DMS53 treated with DMSO at 0.1 percent for 48 hours (cell line): ENCODE measurements around the gene CCDC154.
A peak's percentile ranks its signal among the peaks of the same experiment; 100 is the strongest.

Experiments used
- DNase-seq: peaks from one replicate; lab custom pipeline; 2025; ENCODE audit not compliant: unreplicated experiment; lab: John Stamatoyannopoulos, UW

CCDC154 gene

DNA sequence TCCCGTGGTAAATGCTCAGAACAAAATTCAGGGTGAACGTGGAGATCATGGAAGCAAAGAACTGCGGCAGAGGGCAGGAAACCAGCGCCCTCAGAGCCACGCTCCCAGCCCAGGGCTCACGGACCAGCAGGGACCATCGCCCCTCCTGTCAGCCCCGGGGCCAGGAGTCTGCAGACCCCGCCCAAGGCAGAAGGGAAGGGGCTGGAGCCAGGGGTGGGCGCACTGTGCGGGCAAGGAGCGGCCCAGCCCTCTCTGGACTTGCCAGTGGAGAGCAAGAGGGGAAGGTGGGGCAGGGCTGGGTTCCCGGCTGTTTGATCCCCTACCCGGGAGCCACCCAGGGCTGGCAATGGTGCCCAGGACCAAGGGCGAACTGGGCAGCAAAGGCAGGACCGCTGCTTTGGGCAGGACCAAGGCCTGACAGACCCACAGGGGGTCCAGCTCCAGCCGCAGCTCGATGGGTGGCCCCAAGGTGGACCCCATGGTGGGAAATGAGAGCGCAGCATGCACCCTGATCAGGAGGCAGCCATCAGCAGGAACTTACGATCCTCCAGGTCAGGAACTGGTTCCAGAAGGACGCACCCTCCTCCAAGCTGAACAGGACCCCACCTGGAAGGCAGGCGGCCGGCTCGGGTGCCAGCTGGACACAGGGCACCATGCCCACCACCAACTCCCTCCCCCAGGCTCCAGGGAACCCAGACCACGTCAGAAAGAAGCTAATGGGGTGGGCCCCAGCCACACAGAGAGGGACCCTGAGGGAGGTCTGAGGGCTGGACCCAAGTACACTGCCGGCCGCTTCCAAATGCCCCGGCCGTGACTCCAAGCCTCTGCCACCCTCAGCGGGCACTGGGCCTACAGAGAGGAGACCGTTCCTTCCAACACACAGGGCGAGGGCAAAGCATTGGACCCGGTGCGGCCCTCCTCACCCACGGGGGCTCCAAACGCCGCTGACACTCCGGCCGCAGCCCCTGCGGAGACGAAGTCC, 11.1 kb upstream of the CCDC154 start:
- DNase-seq = no peak

DNA sequence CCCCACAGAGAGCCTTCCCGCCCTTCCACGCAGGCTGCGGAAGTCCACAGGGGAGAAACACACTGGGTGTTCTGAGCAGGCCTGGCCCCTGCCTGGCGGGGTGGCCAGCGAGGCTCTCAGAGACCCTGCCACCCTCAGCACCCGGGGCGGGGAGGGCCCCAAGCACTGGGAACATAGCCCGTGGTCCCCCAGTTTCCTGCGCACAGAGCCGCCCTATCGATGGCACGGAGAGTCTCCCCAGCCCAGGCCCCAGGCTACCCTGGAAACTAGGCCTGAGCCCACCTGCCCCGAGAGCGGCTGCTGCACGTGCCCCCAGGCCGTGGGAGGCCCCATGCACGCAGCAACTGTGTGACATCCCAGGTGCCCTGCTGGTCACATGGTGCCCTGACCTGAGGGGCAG, 10.2 kb upstream of the CCDC154 start:
- DNase-seq = no peak

DNA sequence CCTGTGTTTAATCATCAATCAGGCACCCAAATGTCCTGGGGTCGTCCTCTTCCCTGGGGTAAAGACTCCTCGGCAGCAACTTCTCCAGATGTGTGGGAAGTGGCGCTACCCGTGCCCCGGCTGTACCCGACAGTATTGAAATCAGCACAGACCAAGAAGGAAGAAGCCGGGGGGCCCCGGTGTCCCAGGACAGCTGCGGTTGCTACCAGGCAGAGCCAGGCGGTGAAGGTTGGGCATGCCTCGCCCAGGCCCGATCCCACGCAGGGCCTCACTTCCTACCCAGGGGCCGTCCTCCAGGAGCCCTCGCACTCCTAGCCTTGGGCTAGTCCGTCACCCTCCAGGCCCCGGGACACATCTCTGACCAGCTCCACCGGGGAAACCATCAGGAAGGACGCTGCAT, 9.0 kb upstream of the CCDC154 start:
- no peak for DNase-seq

DNA sequence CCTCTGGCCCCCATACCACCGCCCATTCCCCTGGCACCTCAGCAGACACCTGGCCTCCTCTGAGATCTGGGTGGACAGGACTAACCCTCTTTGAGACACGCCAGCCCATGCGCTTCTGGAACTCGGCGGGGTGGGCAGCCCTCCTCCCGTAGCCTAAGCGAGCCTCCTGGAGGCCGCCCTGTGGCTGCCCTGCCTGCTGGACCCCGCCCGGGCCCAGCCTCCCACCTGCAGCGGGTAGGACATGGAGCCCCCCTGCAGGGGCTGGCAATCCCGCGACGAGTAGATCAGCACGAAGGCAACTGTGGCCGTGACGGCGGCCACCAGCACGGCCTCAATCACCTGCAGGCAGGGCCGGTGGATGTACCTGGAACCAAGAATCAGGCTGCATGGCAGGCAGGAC, 8.2 kb upstream of the CCDC154 start:
- no peak for DNase-seq

DNA sequence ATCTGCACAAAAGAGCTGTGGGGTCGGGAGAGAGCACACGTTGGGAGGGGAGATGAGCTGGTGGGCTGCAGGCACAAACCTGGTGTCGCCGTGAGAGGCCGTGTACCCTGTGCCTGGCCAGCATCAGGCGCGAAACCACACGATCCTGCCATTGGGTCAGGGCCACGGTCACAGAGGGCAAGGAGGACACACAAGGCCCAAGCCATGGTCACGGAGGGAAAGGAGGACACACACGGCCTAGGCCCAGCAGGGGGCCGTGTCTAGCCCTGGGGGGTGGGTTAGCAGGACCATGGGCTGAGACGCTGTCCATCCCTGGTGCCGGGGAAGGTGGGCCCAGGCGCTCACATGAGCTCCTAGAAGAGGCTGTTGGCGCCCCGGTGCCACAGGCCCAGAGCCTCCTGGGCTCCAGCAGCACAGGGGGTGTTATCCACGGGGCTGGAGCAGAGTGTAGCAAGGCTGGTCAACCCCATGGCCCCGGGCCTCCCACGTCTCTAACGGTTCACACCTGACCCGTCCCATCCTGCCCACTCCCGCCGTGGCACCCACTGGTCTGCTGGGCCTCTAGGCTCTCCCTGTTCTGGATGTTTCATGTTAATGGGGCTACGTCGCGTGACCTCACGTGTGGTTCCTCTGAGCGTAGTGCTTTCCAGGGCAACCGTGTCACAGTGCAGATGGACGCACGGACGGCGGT, 7.5 kb upstream of the CCDC154 start:
- DNase-seq = no peak

DNA sequence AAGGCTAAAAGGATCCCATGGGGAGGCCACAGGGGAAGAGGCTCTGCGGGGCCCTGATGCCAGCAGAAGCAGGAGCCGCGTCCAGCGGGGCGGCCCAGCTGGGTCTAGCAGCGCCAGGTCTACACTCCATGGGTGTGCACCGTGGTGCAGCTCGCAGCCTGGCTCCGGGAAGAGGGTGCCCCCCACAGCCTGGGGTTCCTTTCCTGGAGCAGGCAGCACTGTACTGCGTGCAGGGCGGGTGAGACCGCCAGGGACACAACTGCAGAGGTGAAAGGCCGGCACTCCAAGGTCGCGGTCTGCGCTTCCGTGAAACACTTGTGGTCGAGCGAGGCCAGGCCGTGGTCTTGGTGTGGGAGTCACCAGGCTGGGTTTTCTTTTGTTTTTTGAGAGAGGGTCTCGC, 6.5 kb upstream of the CCDC154 start:
- no peak for DNase-seq

DNA sequence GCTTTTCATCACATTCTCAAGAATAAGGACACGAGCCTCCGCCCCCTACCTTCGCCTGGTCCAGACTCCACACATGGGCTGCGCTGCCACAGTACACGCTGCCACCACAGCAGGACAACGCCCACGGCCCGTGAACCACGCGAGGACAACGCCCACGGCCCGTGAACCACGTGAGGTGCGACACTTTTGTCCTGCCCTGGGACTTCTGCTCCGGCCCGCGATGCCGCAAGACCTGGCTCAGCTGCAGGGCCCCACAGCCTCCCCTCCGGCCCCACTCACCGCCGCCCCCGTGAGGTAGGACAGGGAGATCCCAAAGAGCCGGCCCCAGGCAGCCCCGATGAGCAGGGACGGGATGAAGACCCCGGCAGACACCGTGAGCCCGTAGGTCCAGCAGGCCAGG, 5.9 kb upstream of the CCDC154 start:
- DNase-seq = no peak

DNA sequence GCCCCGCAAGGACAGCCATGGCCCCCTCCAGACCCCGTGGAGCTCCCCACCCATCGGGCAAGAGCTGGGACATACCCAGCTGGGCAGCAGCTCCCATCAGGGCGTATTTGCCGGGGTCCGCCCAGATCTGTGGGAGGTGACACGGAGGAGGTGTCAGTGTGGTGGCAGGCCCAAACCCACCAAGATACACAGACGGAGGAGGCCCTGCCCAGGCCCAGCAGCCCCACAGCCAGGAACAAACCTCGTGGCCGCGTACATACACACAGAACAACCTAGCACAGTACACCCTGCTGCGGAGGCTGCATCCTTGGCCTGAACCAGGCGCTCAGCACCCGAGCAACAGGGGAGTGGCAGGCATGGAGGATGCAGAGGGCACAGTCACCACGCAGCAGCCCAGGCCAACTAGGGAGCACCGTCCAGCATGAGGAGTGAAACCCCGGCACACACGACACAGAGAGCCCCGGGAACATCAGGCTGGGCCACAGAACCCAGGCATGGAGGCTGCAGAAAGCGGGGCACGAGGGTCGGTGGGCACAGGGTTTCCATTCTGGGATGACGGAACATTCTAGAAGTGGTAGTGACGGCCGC, 4.9 kb upstream of the CCDC154 start:
- no peak for DNase-seq

DNA sequence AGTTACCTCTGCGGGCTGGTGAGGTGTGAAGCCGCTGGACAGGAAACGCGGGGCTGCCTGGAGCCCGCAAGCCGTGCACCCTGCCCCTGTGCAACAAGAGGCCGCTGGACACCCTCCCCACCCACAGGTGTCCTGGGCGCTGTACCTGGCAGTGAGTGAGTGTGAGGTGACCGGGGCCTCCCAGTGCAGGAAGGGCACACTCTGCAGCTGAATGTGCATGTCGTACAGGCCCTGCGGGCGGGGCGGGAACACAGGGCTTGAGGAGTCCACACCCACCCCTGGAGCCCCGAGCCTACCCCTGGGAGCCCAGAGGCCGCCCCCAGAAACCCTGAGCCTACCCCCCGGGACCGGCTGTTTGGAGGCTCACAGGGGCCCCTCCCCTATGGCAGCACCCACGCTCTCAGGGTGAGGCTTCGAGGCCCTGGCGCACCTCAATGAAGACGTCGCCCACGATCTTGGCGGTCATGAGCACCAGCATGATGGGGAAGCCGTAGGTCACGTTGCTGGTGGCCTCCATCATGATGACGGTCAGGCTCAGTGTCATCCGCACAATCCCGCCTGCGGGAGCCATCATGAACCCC, 4.3 kb upstream of the CCDC154 start:
- no peak for DNase-seq

DNA sequence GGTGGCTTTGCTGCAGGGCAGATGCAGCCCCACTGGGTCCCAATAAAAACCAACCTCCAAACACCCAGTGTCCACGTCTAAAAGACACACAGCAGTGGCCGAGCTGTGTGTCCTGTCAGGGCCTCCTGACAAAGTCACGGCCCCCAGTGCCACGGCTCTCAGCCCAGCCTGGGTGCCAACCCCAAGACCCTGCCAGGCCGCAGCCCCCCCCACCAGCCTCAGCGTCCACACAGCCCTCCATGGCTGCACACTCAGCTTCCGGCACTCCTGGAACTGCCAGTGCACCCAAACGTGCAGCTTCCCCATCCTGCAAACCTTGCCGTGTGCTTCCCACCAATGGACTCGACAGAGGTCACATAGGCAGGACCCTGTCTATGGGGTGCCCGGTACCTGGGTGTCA, 3.6 kb upstream of the CCDC154 start:
- no peak for DNase-seq

DNA sequence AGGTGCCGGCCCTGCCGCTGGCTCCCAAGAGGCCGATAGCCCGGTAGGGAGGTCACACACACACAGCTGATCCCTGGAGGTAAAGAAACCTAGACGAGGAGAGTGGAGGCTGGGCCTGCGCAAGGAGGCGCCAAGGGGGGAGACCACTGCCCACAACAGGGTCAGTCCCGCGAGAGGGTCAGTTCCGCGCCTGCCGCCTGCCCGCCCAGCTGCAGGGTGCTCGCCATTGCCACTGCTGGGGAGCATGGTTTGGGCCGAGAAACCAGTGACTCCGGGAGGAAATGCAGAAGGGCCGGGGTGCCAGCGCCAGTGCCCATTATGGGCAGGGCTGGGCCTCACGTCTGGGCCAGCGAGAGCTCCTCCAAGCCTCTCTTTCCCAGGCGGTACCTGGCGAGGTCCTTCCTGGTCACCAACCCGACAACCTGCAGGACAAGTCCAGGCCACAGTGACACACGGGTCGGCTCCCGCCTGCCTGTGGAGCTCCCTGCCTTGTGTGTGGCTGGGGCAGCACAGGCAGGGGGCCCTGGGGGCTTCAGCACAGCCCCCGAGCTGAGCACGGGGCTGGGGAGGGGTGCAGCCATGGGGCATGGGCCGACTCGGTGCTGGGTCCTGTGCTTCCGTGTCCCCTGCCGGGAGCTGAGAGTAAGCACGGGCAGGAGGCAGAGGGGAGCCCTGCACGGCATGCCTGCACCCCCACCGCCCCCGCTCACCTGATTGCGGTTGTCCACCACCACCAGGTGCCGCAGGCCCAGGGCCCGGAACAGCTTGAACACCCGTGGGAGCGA, 2.1 kb upstream of the CCDC154 start:
- DNase-seq = no peak

DNA sequence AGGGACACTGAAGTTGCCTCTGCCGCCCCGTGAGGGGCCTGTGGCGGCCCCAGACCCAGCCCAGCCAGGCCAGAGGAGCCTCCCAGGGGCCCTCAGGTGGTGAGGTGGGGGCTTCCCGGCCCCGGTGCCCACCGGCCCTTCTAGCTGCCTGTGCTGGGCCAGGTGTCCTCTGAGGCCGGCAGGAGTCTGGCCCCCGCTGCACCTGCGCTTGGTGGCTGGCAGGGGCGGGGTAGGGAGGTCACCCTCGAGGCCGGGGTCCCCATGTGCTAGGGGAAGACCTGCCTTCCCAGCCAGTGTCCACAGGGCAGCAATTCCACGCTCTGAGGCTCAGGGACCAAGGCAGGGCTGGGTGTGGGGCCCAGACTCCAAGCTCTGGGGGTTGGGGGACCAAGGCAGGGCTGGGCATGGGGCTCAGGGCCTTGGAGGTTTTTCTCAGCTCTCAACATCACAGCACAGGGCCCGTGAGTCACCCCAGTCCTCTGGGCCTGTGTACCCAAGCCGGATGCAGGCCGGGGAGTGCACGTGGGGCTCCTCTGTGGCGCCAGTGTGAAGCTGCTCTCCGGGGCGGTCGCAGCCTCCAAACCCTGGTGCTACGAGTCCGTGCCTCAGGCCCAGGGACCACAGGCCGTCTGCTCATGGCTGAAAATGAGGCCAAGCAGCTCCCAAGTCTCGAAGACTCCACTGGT, 1.3 kb upstream of the CCDC154 start:
- DNase-seq = no peak

DNA sequence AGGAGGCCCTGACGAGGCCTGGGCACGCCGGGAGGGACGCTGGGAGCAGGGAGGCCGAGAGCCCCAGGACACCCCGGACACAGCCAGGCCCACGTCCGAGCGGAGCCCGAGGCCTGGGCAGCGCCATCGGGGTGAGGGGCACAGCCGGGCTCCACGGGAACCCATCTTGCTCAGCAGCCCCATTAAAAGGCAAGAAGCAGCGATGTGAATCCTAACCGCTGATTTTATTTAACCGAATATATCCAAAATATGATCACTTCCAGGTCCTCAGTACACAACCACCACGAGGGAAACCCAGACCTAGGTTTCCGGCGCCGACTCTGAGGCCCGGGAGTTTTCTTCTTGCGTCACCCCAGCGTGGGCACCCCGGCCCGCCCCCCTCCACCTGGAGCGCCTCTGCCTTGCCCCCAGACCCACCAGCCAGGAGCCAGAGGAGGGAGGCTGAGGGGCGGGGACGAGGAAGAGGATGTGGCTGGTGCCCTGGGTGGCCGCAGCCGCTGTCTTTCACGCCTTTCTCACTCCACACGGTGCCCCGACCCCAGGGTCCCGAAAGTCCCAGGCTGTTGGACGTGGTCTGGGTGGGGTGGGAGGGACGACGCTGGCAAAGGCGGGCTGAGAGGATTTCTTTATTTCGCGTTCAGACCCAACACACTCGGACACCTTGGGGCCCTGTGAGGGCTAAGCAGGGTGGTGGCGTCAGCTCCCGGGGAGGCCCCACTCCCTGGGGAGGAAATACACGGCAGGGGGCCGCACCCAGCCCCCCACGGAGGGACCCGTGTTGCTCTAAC, 568 bp upstream of the CCDC154 start:
- DNase-seq = no peak

DNA sequence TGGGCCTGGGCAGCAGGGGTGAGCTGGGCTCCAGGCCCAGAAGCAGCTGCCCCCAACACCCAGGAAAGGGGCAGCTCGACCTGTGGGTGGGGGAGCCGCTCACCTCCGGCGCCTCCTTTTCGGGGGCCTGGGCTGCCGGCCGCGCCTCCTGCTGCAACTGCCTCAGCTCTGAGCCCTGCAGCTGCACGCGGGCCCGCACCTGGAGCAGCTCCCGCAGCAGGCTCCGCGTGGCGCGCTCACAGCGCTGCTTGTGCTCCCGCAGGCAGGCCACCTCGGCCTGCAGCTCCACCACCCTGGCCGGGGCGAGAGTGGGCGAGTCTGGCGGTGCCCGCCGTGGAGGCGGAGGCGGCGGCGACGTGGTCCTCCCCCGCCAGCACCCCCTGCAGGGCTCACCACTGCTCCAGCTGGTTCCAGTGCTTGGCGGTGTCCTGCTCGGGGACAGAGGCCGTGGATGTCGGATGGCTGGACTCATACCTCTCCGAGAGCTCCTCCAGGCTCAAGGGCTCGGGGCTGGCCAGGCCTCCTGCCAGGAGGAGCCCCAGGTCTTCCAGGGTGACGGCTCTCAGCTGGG, 868 bp downstream of the CCDC154 start:
- DNase-seq = no peak

DNA sequence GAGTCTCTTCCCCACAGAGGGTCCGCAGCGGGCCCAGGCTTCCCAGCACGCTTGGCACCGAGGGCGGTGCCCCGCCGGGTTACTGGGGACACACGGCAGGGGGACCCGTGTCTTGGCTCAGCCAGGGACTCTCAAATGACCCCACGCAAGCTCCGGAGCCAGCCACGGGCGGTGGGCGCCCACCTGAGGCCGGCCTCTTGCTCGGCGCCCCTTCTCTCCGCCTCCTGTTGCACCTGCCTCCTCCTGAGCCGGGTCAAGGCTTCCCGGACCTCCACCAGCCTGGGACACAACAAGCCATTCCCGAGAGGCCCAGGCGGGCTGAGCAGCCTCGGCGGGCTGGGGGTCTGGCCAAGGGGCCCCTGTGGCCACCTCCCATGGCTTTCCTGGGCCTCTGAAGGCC, 1.7 kb downstream of the CCDC154 start:
- no peak for DNase-seq

DNA sequence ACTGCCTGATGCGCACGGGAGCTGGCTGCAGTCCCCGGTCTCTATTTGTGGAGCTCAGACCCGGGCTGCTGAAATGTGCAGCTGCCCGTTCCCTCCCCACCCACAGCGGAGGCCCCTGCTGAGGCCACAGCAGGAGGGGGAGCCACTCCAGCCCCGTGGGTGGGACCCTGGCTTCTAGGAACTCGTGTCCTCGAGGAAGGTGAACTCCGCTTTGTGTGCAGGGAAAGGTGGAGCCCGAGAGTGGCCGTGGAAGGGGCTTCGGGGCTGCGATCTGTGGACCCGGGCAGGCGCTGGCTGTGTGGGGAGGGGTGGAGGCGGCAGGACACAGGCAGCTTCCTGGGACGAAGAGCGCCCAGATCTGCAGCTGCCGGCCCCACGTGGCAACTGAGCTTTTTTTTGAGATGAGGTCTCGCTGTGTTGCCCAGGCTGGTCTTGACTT, 2.9 kb downstream of the CCDC154 start:
- no peak for DNase-seq

DNA sequence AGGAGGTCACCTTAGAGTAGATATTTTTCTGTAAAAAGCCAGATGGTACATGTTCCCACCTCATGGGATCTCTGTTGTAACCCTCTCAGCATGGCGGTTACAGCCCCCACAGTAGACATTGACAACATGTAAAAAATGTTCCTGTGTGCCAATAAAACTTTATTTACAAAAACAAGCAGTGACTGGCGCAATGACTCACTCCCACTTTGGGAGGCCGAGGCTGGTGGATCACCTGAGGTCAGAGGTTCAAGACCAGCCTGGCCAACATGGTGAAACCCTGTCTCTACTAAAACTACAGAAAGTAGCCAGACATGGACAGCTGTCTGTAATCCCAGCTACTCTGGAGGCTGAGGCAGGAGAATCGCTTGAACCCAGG, 4.7 kb downstream of the CCDC154 start:
- DNase-seq = peak; percentile 61

DNA sequence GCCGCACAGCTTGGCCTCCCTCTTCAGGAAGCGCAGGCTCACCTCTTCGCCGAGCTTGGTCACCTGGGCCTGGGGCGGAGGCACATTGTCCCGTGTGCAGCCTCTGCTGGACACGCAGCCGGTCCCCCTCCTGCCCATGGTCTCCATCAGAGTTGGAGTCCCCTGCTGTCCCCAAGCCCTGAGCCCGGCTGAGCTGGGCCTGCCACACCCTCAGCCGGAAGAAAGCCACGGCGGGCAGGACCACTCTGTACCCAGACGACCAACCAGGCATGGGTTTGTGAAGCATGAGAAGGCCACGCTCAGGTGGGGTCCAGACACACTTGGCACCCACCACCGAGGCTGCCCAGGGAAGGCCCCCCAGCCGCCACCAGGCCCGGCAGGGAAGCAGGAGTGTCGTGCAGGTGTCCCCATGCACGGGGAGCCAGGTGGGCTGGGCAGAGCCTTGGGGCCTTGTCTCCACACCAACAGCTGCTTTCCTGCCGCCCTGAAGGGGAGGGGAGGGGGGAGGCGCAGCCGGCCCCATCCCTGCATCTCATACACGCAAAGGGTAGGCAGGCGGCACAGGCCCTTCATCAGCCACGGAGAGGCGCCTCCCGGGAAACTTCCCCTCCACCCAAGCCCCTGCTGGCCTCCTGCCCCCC, 5.2 kb downstream of the CCDC154 start:
- DNase-seq = peak; percentile 61
